HepG2 (cell line): ENCODE measurements around the gene PHOSPHO2.

Experiments
- ARNT ChIP-seq: fragments of 450-650 bp; IDR thresholded peaks from 2 replicates; pipeline ENCODE4 v1.6.1; 2017
- BCLAF1 ChIP-seq: fragments of 450-650 bp; IDR thresholded peaks from 2 replicates; pipeline ENCODE4 v1.6.1; 2017; ENCODE audit warnings: mild to moderate bottlenecking
- PAF1 ChIP-seq: IDR thresholded peaks from 2 replicates; pipeline ENCODE4 v1.6.1; 2016; ENCODE audit warnings: missing genetic modification reagents, missing compliant biosample characterization
- RAD21 ChIP-seq: fragments of 450-650 bp; formaldehyde crosslinking; IDR thresholded peaks from 2 replicates; pipeline ENCODE4 v1.5.0; 2020; ENCODE audit warnings: mild to moderate bottlenecking
- SP1 ChIP-seq, 2 experiments: fragments of 450-650 bp in 1 of 2; sonication (generic) in 1 of 2; formaldehyde crosslinking in 1 of 2; IDR thresholded peaks; 2 replicates each; pipeline versions ENCODE4 v1.4.0 to v1.6.1; 2016 to 2020; ENCODE audit warnings: missing genetic modification reagents in 1 of 2
- ZNF558 ChIP-seq: sonication (generic); formaldehyde crosslinking; IDR thresholded peaks from 2 replicates; pipeline ENCODE4 v1.9.0; 2022; ENCODE audit warnings: mild to moderate bottlenecking, missing genetic modification reagents, borderline replicate concordance
- ZNF574 ChIP-seq: sonication (generic); formaldehyde crosslinking; IDR thresholded peaks from 2 replicates; pipeline ENCODE4 v1.4.0; 2020; ENCODE audit warnings: missing genetic modification reagents
- ZNF609 ChIP-seq: sonication (generic); formaldehyde crosslinking; IDR thresholded peaks from 2 replicates; pipeline ENCODE4 v1.4.0; 2020; ENCODE audit warnings: mild to moderate bottlenecking, missing genetic modification reagents, borderline replicate concordance
- TF ChIP-seq, protein P1 (sequence below): sonication (generic); formaldehyde crosslinking; IDR thresholded peaks from 2 replicates; pipeline ENCODE4 v1.5.0; 2020; ENCODE audit warnings: mild to moderate bottlenecking, missing genetic modification reagents, moderate library complexity

GRCh38 chr2:169656164-169656563, 38.1 kb upstream of the PHOSPHO2 start:
- no peak for TF ChIP-seq ARNT
- TF ChIP-seq BCLAF1: no peak
- TF ChIP-seq, protein P1, sequence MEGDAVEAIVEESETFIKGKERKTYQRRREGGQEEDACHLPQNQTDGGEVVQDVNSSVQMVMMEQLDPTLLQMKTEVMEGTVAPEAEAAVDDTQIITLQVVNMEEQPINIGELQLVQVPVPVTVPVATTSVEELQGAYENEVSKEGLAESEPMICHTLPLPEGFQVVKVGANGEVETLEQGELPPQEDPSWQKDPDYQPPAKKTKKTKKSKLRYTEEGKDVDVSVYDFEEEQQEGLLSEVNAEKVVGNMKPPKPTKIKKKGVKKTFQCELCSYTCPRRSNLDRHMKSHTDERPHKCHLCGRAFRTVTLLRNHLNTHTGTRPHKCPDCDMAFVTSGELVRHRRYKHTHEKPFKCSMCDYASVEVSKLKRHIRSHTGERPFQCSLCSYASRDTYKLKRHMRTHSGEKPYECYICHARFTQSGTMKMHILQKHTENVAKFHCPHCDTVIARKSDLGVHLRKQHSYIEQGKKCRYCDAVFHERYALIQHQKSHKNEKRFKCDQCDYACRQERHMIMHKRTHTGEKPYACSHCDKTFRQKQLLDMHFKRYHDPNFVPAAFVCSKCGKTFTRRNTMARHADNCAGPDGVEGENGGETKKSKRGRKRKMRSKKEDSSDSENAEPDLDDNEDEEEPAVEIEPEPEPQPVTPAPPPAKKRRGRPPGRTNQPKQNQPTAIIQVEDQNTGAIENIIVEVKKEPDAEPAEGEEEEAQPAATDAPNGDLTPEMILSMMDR (CRISPR knock-in tag): no peak
- no peak for TF ChIP-seq ZNF609
- no peak for TF ChIP-seq PAF1
- no peak for TF ChIP-seq RAD21 (CRISPR knock-in tag)
- no peak; the same call in 1 of the 2 replicates for TF ChIP-seq SP1 (IDR thresholded peaks at IDR 0.05)
- TF ChIP-seq SP1 (CRISPR knock-in tag; IDR thresholded peaks at IDR 0.05): no peak
- TF ChIP-seq ZNF574: no peak
- no peak for TF ChIP-seq ZNF558 (CRISPR knock-in tag)
